Stimulated activated CD4-positive, alpha-beta T cell treated with anti-CD3 and anti-CD28 coated beads, TNF-alpha, amount 100 ng/mL, for 4 hours (primary cell): ENCODE data around the gene WNT9A.

Experiments
- DNase-seq, 3 experiments: peaks; one replicate each; pipeline ENCODE4 v3.0.0-alpha.2; 2020; ENCODE audit warnings: low read depth in 3 of 3

WNT9A gene

GRCh38 chr1:227897704-227898438 lies 49.9 kb downstream of the WNT9A start:
- DNase-seq: no peak

GRCh38 chr1:227896710-227897655 lies 50.7 kb downstream of the WNT9A start:
- DNase-seq: no peak

GRCh38 chr1:227895828-227896685 lies 51.7 kb downstream of the WNT9A start:
- DNase-seq: no peak

- DNase-seq: no peak
Measured at GRCh38 chr1:227894831-227895451, 52.8 kb downstream of the WNT9A start.

GRCh38 chr1:227893949-227894721 lies 53.6 kb downstream of the WNT9A start:
- DNase-seq: no peak

- no peak for DNase-seq
Measured at GRCh38 chr1:227893300-227893948, 54.3 kb downstream of the WNT9A start.

GRCh38 chr1:227892489-227893299 lies 55.0 kb downstream of the WNT9A start:
- DNase-seq: no peak

GRCh38 chr1:227891955-227892488 lies 55.7 kb downstream of the WNT9A start:
- DNase-seq: no peak

- DNase-seq: no peak
Measured at GRCh38 chr1:227891223-227891954, 56.3 kb downstream of the WNT9A start.

GRCh38 chr1:227890451-227891222 lies 57.1 kb downstream of the WNT9A start:
- no peak for DNase-seq

- DNase-seq: no peak
Measured at GRCh38 chr1:227889863-227890405, 57.8 kb downstream of the WNT9A start.

GRCh38 chr1:227889047-227889862 lies 58.5 kb downstream of the WNT9A start:
- DNase-seq: no peak

- no peak for DNase-seq
Measured at GRCh38 chr1:227888404-227889046, 59.2 kb downstream of the WNT9A start.

GRCh38 chr1:227887697-227888403 lies 59.9 kb downstream of the WNT9A start:
- DNase-seq: no peak
